ENCODE data around the gene GAPVD1.

Gene GAPVD1

DNA sequence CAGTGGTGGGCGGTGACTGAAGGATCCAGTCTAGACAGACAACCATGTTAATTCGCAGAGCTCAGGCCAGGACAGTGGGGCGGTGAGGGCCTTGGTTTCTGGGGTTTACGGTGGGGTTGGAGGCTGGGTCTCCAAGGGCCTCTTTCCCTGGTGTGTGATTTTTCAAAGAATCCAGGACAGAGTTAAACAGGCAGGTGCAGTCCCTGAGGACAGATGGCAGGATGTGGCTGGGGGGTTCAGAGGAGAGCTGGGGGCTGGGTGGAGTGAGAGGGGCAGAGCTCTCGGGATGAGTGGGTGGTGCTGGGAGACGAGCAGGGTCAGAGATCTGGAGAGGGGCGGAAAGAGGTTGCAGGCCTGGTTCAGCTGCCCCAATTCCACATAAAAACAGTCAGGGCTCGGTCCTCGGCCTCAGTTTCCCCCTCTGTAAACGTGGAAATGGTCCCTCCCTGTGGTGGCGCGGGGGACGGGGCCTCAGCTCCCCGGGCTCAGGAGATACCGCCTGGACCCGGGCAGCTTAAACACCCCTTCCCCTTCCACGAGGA is 145.9 kb downstream of the GAPVD1 start:
- DNase-seq = no peak

DNA sequence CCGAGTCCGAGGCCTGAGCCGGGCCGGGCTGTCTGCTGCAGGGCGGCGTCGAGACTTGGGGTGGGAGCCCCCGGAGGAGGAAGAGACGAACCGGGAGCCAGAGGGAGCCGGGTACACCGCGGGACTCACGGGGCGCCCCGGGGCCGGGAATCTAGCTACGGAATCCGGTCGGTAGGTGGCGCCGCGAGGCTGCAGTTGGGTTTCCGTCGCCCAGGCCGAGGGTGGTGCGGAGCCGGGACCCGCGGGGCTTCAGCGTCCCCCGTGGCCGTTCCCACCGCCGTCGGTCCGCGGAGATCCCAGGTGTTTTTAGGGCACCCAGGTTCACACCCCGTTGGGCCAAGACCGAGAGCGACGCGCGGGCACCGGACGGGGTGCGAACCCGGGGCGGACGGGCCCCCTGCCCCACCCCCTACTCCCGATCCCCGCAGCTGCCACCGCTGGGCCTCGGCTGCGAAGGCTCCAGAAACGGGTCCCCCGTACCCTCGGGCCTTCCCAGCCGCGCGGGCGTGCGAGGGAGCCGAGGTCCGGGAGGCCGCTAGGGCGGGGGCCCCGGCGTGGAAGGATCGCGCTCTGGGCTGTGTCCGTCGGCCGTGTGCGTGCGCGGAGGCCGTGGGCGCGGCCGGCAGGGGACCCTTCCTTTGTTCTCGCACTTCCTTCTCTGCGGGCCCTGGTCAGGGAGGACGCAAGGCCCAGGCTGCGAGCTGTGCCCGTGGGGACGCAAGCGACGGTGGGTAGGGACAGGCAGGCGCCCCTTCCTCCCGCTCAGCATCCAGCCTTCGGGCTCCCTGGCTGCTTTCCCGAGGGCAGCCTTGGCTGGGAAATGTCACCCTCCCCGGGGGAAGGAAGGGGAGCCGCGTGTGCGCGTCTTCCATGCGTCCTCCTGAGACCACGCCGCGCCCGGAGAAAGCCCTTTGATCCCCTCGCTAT is 146.6 kb downstream of the GAPVD1 start:
- DNase-seq = peak; percentile 45

DNA sequence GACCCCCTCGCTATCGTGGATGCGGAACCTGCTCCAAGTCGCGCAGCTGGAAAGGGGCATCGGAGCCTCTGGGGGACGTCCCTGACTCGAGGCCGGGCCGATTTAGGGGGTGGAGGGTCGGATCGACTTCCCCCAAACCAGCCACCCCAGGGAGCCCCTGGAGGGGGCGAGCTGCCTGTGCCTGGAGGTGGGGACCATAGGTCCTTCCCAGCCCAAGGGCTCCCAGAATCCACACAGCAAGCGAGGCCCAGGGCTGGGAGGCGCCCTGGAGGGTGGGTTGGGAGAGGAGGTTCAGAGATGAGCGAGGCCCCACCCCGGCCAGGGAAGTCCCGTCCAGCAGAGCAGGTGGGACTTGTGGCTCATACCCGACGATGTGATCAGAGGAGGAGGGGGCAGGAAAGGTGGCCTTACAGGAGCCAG is 147.6 kb downstream of the GAPVD1 start:
- no peak for DNase-seq

DNA sequence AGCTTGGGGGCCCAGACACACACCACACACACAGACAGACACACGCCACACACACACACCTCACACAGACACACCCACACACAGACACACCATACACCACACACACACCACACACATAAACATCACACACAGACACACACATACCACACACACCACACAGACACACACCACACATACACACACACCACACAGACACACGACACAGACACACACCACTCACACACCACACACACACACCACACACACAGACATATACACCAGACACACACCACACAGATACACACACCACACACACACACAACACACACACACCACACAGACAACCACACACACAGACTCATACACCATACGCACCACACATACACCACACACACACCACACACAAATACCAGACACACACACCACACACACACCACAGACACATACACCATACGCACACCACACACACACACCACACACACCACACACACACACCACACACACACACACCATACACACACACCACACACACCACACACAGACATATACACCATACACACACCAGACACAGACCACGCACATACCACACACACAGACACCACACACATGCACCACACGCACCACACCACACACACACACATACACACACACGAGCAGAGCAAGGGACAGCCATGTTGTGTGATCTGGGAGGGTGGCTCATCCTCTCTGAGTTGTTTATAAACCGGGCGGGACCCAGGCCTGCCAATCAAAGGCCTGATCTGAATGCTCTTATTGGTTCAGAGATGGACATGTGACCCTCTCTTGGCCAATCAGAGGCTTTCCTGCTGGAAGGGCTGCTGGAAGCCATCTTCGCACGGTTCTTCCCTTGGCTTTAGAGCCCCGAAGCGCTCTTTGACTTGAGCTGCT is 148.3 kb downstream of the GAPVD1 start:
- DNase-seq = no peak

DNA sequence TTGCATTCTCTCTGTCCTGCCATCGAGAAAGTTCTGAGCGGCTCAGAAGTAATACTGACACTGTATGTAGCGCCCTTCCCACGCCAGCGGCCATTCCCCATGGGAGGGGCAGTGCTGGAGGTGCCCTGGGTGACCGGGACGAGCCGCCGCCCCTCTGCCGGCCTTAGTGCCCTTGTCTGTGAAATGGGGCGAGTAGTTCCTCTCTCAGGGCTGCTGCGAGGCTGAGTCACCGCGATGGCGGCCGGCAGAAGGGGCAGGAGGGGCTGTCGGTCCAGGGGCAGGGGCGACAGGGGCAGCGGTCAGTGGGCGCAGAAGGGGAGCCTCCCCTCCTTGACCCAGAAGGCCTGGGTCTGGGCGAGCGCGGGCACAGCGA is 148.9 kb downstream of the GAPVD1 start:
- no peak for DNase-seq

DNA sequence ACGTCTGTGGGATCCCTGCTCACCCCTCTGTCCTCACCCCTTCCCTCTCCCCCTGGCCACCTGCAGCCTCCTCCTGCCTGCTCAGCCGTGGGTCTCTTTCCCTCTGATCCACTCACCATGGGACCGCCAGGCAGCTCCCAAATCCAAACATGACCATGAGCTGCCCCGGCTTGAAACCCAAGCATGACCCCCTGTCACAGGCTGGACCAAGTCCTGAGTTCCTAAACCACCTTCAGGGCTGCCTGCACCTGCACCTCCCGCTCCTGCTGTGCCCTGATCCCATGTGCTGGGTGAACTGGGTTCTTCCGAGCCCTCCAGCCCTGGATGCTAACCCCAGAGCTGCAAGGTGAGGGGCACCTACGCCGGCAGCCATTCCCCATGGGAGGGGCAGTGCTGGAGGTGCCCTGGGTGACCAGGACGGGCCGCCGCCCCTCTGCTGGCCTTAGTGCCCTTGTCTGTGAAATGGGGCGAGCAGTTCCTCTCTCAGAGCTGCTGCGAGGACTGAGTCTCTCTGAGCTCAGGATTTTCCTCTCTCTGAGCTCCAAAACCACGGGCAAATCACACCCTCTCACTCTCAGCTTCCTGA is 149.6 kb downstream of the GAPVD1 start:
- DNase-seq = no peak

DNA sequence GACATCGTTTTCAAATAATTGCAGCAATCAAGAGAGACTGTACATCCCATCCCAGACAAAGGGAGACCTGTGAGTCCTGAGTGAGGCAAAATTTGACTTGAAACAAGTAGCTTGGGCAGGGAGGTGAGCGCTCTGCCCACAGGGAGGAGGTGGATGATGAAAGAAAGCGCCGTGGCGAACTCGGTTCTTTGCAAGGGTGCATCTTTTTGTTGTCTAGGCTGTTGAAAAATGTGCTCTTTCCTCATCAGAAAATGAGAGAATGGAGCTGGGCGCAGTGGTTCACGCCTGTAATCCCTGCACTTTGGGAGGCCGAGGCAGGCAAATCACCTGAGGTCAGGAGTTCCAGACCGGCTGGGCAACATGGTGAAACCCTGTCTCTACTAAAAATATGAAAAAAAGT is 150.5 kb downstream of the GAPVD1 start:
- DNase-seq = no peak

DNA sequence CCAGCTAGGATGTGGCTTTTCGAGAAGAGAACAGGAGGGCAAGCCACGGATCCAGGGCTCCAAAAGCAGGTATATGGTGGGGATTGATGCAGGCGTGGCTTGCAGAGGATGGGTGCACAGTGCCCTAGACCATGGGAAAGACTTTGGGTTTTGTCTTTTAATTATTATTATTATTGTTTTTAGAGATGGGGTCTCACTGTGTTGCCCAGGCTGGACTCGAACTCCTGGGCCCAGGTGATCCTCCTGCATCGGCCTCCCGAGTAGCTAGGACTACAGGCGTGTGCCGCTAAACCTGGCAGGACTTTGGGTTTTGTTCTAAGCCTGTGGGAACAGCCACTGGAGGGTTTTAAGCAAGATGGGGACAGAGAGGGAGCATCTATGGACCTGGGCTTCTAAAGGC is 152.0 kb downstream of the GAPVD1 start:
- DNase-seq = no peak

DNA sequence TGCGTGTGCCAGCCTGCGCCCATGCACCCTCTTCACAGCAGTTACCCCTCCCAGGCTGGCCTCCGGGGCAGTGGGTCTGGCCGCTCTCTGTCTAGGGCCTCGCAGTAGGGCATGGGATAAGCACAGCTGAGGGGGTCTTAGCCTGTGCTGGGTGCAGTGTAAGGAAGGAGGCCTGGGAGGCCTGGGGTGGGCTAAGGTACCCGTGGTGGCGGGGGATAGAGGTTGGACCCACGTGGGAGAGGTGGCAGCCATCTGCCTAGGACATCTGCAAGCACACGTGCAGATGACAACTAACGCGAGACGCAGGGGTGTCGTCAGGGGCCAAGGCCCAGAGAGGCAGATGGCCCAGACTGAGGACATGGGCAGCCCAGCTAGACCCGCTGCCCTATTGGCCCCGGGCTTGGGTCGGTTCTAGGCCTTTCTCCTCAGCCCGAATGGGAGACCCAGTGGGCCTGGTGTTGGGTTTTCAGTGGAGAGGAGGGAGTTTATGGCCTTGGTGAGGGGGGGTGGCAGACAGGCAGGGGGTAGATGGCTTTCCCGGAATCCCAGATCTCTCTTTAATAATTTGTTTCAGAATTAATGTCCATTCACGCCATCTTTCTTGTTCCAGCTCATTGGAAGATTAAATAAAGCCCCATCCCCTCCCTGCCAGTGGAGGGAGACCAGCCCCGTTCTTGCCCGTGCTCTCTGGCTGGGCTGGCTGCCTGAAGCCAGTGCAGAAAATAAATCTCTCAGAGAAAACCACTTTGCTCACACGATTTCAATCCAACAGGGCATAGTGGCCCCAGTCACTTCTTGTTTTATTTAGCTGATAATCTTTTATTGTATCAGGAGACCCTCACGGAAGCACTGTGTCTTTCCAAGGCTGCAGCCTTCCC is 154.2 kb downstream of the GAPVD1 start:
- no peak for DNase-seq

DNA sequence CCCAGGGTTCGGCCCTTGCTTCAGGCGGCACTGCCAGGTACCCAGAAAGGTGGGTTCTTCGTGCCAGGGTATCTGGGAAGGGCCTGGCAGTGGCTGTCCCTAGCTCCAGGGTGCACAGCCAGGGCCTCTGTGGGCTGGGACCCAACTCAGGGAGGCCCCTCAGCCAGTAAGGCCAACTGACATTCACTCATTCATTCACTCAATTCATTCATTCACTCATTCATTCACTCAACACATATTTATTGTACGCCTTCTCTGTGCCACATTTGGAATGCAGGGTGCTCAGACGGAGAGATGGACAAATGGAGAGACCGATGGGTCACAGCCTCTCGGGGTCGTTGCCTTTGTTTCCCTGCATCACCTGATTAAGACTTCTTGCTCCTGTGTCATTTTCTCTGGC is 154.9 kb downstream of the GAPVD1 start:
- DNase-seq = no peak
